Smooth muscle cell (in vitro differentiated cells): ENCODE measurements around the gene SLC22A25. TPM values are rescaled to one million over a fixed set of nuclear protein-coding genes. Genes with fewer than 3 reads are reported as not detected.
"Not testable (repeated sequence)": the region's sequence is repeated elsewhere in the genome, so short reads cannot be mapped to it uniquely, and the experiment has no call there.

ENCODE experiments used
- DNase-seq: peaks from one replicate; lab custom pipeline; 2025; ENCODE audit not compliant: unreplicated experiment; lab: John Stamatoyannopoulos, UW
- H2AFZ ChIP-seq: fragments of 200-600 bp; sonication (generic); 2 replicates; pipeline ENCODE4 v1.6.0; 2016; ENCODE audit warnings: antibody characterized with exemption, low read depth, mild to moderate bottlenecking
- H3F3A ChIP-seq: fragments of 200-600 bp; sonication (generic); 2 replicates; pipeline ENCODE4 v1.6.0; 2017; ENCODE audit warnings: antibody characterized with exemption, low read depth
- H3K27ac ChIP-seq: fragments of 200-600 bp; sonication (generic); 2 replicates; pipeline ENCODE4 v1.5.1; 2016; ENCODE audit warnings: low read depth, mild to moderate bottlenecking
- H3K27me3 ChIP-seq: fragments of 200-600 bp; sonication (generic); 2 replicates; pipeline ENCODE4 v1.6.1; 2016; ENCODE audit warnings: low read depth, mild to moderate bottlenecking
- H3K36me3 ChIP-seq: fragments of 200-600 bp; sonication (generic); 2 replicates; pipeline ENCODE4 v1.5.1; 2016; ENCODE audit warnings: low read depth
- H3K4me1 ChIP-seq: fragments of 200-600 bp; sonication (generic); 2 replicates; pipeline ENCODE4 v1.5.1; 2016; ENCODE audit warnings: low read depth
- H3K4me2 ChIP-seq: fragments of 200-600 bp; sonication (generic); 2 replicates; pipeline ENCODE4 v1.6.0; 2016; ENCODE audit warnings: mild to moderate bottlenecking
- H3K4me3 ChIP-seq: fragments of 200-600 bp; sonication (generic); 2 replicates; pipeline ENCODE4 v1.5.1; 2016; ENCODE audit warnings: mild to moderate bottlenecking
- H3K79me2 ChIP-seq: fragments of 200-600 bp; sonication (generic); 2 replicates; pipeline ENCODE4 v1.6.0; 2016; ENCODE audit warnings: low read depth, mild to moderate bottlenecking
- H3K9ac ChIP-seq: fragments of 200-600 bp; sonication (generic); 2 replicates; pipeline ENCODE4 v1.6.0; 2016; ENCODE audit warnings: low read depth
- H3K9me3 ChIP-seq: fragments of 200-600 bp; sonication (generic); replicated peaks from 2 replicates; pipeline ENCODE4 v1.5.1; 2016; ENCODE audit warnings: low read depth
- H4K20me1 ChIP-seq: fragments of 200-600 bp; sonication (generic); 2 replicates; pipeline ENCODE4 v1.6.0; 2016; ENCODE audit warnings: low read depth
- CTCF ChIP-seq: fragments of 200-600 bp; sonication (generic); IDR thresholded peaks from 2 replicates; pipeline ENCODE4 v1.5.1; 2017; ENCODE audit warnings: borderline replicate concordance, mild to moderate bottlenecking, antibody characterized with exemption; ENCODE audit not compliant: insufficient read depth, poor library complexity, severe bottlenecking
- WGBS: methylation state at CpG from one replicate; pipeline ENCODE4 v1.1.7; 2016; ENCODE audit warnings: low lambda C conversion rate; 5-methylcytosine and 5-hydroxymethylcytosine counted together
- polyA plus RNA-seq: library from polyadenylated mRNA; unstranded; fragments of >200 nt; fragmentation: Nextera tagmentation; extraction: Ambion mirVana; gene quantifications from 2 replicates; pipeline ENCODE4 v1.2.1, GENCODE V29; 2016
- total RNA-seq: library from RNA; depleted of rRNA; stranded (reverse); fragments of >200 nt; gene quantifications from 2 replicates; pipeline ENCODE4 v1.2.3, GENCODE V29; 2014

The SLC22A25 gene
- total and polyA plus RNA-seq, 2 experiments from 2014 or later: not detected

- no peak for DNase-seq
- H3K4me2 ChIP-seq: no peak overlapping the region
- TF ChIP-seq CTCF: no peak
- H2AFZ ChIP-seq: no peak overlapping the region
- no peaks in the 10 kb centered on the region for H3K4me1 ChIP-seq
- 53% methylated on average over 1 of the region's 1 CpG for WGBS
- H3K79me2 ChIP-seq: no peaks in the 10 kb centered on the region
- no peaks in the 10 kb centered on the region for H3K36me3 ChIP-seq
- no peaks in the 10 kb centered on the region for H4K20me1 ChIP-seq
- no peaks in the 10 kb centered on the region for H3F3A ChIP-seq
- no peak overlapping the region for H3K9ac ChIP-seq
- H3K4me3 ChIP-seq: no peak overlapping the region
- H3K27ac ChIP-seq: no peak overlapping the region
- H3K27me3 ChIP-seq: no peaks in the 10 kb centered on the region
- peaks cover 7% of the 10 kb centered on the region for H3K9me3 ChIP-seq
These were observed 3.3 kb downstream of the SLC22A25 start for GRCh38 chr11:63240098-63240497.

- Histone ChIP-seq H4K20me1 (no peaks in the 10 kb centered on the region), H3K4me3 (no peak overlapping the region), H3K27ac (no peak overlapping the region), H3K36me3 (no peaks in the 10 kb centered on the region), H3K4me1 (no peaks in the 10 kb centered on the region), H3K4me2 (no peak overlapping the region), H3F3A (no peaks in the 10 kb centered on the region), H3K79me2 (no peaks in the 10 kb centered on the region), H3K27me3 (no peaks in the 10 kb centered on the region), H3K9me3 (peaks cover 7% of the 10 kb centered on the region), H2AFZ (no peak overlapping the region), H3K9ac (no peak overlapping the region)
- no peak for TF ChIP-seq CTCF
- no peak for DNase-seq
These were observed 4.1 kb downstream of the SLC22A25 start for GRCh38 chr11:63239254-63239653.

GRCh38 chr11:63237413-63237812, 6.0 kb downstream of the SLC22A25 start:
- H3K9me3 ChIP-seq: peaks cover 7% of the 10 kb centered on the region
- no peak for TF ChIP-seq CTCF
- H3K9ac ChIP-seq: no peak overlapping the region
- no peaks in the 10 kb centered on the region for H3K4me1 ChIP-seq
- DNase-seq: no peak
- no peak overlapping the region for H3K27ac ChIP-seq
- no peaks in the 10 kb centered on the region for H3K27me3 ChIP-seq
- H3K36me3 ChIP-seq: no peaks in the 10 kb centered on the region
- no peak overlapping the region for H2AFZ ChIP-seq
- H3K4me2 ChIP-seq: no peak overlapping the region
- H3F3A ChIP-seq: no peaks in the 10 kb centered on the region
- H3K4me3 ChIP-seq: no peak overlapping the region
- no peaks in the 10 kb centered on the region for H3K79me2 ChIP-seq
- no peaks in the 10 kb centered on the region for H4K20me1 ChIP-seq

GRCh38 chr11:63235471-63236461, 7.6 kb downstream of the SLC22A25 start:
- not testable (repeated sequence) for DNase-seq

More at GRCh38 chr11:63235471-63236461, 7.6 kb downstream of the SLC22A25 start:
- H3K4me1 ChIP-seq, H3F3A ChIP-seq, H3K9me3 ChIP-seq, H3K27me3 ChIP-seq, H3K4me3 ChIP-seq, H3K36me3 ChIP-seq, H3K9ac ChIP-seq, H3K79me2 ChIP-seq, H3K27ac ChIP-seq, H4K20me1 ChIP-seq, H3K4me2 ChIP-seq, H2AFZ ChIP-seq: not testable (repeated sequence)
- WGBS: 88% methylated on average over 8 of the region's 8 CpGs
